ENCODE data around the gene AGMO. TPM values are rescaled to one million over a fixed set of nuclear protein-coding genes. Genes with fewer than 3 reads are reported as not detected.

AGMO gene
- total and polyA plus RNA-seq, 2 donors (not counting 1 experiment from before 2014, with no cell fraction given): 0.06 TPM; not detected in 1

DNA sequence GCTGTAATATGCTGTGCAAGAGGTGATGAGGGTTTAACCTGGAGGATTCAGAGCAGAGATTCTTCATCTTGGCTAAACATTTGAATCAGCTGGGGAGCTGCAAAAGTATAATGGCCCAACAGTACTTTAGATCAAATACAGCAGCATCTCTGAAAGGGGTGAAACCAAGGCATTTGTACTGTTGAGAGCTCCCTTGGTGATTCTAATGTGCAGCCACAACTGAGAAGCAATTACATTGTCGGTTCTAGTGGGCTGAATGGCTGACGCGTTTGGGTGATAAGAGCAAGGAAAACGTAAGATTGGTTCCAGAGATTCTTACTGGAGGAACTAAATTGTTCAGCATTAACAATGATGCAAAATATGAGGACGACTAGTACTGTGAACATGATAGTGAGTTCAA, 269.7 kb downstream of the AGMO start:
- H3K9ac ChIP-seq (ENCODE audit: insufficient read depth, low read length): no peak overlapping the region
- no peak overlapping the region for H3K4me3 ChIP-seq (replicated peaks in 1 of 4; ENCODE audit: control extremely low read depth in 1 of 4, insufficient read depth in 1 of 4, low read depth in 3 of 4, low read length in 4 of 4)
- no peaks in the 10 kb centered on the region for H3K9me3 ChIP-seq (ENCODE audit: control insufficient read depth, insufficient read depth, low read depth, low read length)
- H3K27me3 ChIP-seq (ENCODE audit: control insufficient read depth, insufficient read depth, low read length): no peaks in the 10 kb centered on the region
- no peaks in the 10 kb centered on the region for H3K4me1 ChIP-seq (ENCODE audit: control insufficient read depth, extremely low read depth, insufficient read depth, low read length)
- H3K4me2 ChIP-seq (ENCODE audit: extremely low read depth, insufficient read depth, low read length): no peak overlapping the region
- H3K79me2 ChIP-seq (ENCODE audit: control insufficient read depth, insufficient read depth, low read length): no peaks in the 10 kb centered on the region
- no peaks in the 10 kb centered on the region for H3K36me3 ChIP-seq (ENCODE audit: control insufficient read depth, insufficient read depth, low read length)
- no peak overlapping the region for H3K27ac ChIP-seq (ENCODE audit: insufficient read depth, low read length)
- no peak overlapping the region for H2AFZ ChIP-seq (ENCODE audit: low read length)
- DNase-seq (ENCODE audit: low read depth in 2 of 2): no peak
- TF ChIP-seq EZH2 (IDR thresholded peaks at IDR 0.05; ENCODE audit: low read length, missing control alignments): no peak
- TF ChIP-seq, protein P1, sequence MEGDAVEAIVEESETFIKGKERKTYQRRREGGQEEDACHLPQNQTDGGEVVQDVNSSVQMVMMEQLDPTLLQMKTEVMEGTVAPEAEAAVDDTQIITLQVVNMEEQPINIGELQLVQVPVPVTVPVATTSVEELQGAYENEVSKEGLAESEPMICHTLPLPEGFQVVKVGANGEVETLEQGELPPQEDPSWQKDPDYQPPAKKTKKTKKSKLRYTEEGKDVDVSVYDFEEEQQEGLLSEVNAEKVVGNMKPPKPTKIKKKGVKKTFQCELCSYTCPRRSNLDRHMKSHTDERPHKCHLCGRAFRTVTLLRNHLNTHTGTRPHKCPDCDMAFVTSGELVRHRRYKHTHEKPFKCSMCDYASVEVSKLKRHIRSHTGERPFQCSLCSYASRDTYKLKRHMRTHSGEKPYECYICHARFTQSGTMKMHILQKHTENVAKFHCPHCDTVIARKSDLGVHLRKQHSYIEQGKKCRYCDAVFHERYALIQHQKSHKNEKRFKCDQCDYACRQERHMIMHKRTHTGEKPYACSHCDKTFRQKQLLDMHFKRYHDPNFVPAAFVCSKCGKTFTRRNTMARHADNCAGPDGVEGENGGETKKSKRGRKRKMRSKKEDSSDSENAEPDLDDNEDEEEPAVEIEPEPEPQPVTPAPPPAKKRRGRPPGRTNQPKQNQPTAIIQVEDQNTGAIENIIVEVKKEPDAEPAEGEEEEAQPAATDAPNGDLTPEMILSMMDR (conservative IDR thresholded peaks at IDR 0.05 in 1 of 2, IDR thresholded peaks at IDR 0.05 in 1 of 2; ENCODE audit: low read depth in 1 of 2, low read length in 2 of 2): no peak
- H4K20me1 ChIP-seq (ENCODE audit: control insufficient read depth, extremely low read depth, insufficient read depth, low read length): no peaks in the 10 kb centered on the region

DNA sequence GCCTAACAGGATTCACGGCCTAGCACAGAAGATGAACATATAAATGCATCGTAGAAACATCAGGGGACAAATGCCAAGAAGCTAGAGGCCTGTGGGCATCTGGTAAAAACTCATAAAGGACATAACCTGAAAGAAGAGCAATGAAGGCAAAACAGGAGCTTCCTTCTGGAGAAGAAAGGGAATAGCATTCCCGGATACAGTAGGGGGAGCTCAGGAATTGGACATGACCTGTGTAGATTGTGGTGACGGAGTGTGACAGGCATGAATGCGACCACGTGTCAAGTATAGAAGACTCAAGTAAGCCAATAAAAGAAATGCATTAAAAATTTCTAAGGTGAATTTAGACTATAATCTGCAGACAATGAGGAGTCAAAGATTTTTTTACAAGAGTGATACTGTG, 270.1 kb downstream of the AGMO start:
- no peaks in the 10 kb centered on the region for H3K36me3 ChIP-seq (ENCODE audit: control insufficient read depth, insufficient read depth, low read length)
- no peak for DNase-seq (ENCODE audit: low read depth in 2 of 2)
- H3K79me2 ChIP-seq (ENCODE audit: control insufficient read depth, insufficient read depth, low read length): no peaks in the 10 kb centered on the region
- no peaks in the 10 kb centered on the region for H4K20me1 ChIP-seq (ENCODE audit: control insufficient read depth, extremely low read depth, insufficient read depth, low read length)
- H3K4me2 ChIP-seq (ENCODE audit: extremely low read depth, insufficient read depth, low read length): no peak overlapping the region
- no peak overlapping the region for H3K4me3 ChIP-seq (replicated peaks in 1 of 4; ENCODE audit: control extremely low read depth in 1 of 4, insufficient read depth in 1 of 4, low read depth in 3 of 4, low read length in 4 of 4)
- H3K9ac ChIP-seq (ENCODE audit: insufficient read depth, low read length): no peak overlapping the region
- no peaks in the 10 kb centered on the region for H3K4me1 ChIP-seq (ENCODE audit: control insufficient read depth, extremely low read depth, insufficient read depth, low read length)
- no peaks in the 10 kb centered on the region for H3K9me3 ChIP-seq (ENCODE audit: control insufficient read depth, insufficient read depth, low read depth, low read length)
- no peak overlapping the region for H3K27ac ChIP-seq (ENCODE audit: insufficient read depth, low read length)
- H2AFZ ChIP-seq (ENCODE audit: low read length): no peak overlapping the region
- no peak for TF ChIP-seq EZH2 (IDR thresholded peaks at IDR 0.05; ENCODE audit: low read length, missing control alignments)
- TF ChIP-seq, protein P1 (conservative IDR thresholded peaks at IDR 0.05 in 1 of 2, IDR thresholded peaks at IDR 0.05 in 1 of 2; ENCODE audit: low read depth in 1 of 2, low read length in 2 of 2): no peak
- H3K27me3 ChIP-seq (ENCODE audit: control insufficient read depth, insufficient read depth, low read length): no peaks in the 10 kb centered on the region

DNA sequence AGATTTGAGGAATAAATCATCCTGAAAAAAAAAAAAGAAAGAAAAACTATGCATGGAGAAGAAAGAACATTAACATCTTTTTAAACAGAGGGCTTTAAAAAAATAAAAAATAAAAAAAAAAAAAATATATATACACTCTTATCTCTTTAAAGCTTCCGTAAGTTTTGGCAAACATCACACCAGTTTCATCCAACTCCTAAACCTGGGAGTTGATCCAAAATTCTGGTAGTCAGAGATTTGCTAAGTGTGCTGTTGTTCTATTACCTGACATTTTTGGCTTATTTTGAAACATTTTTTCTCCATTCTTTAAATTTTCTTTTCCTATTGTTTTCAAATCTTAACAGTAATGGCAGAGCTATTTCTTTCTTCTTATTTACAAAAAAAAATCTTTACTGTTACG, 273.1 kb downstream of the AGMO start:
- no peaks in the 10 kb centered on the region for H3K79me2 ChIP-seq (ENCODE audit: control insufficient read depth, insufficient read depth, low read length)
- H3K27ac ChIP-seq (ENCODE audit: insufficient read depth, low read length): no peak overlapping the region
- no peak overlapping the region for H3K4me3 ChIP-seq (replicated peaks in 1 of 4; ENCODE audit: control extremely low read depth in 1 of 4, insufficient read depth in 1 of 4, low read depth in 3 of 4, low read length in 4 of 4)
- TF ChIP-seq, protein P1 (conservative IDR thresholded peaks at IDR 0.05 in 1 of 2, IDR thresholded peaks at IDR 0.05 in 1 of 2; ENCODE audit: low read depth in 1 of 2, low read length in 2 of 2): no peak
- TF ChIP-seq EZH2 (IDR thresholded peaks at IDR 0.05; ENCODE audit: low read length, missing control alignments): no peak
- no peaks in the 10 kb centered on the region for H3K9me3 ChIP-seq (ENCODE audit: control insufficient read depth, insufficient read depth, low read depth, low read length)
- H3K9ac ChIP-seq (ENCODE audit: insufficient read depth, low read length): no peak overlapping the region
- no peaks in the 10 kb centered on the region for H4K20me1 ChIP-seq (ENCODE audit: control insufficient read depth, extremely low read depth, insufficient read depth, low read length)
- no peaks in the 10 kb centered on the region for H3K36me3 ChIP-seq (ENCODE audit: control insufficient read depth, insufficient read depth, low read length)
- no peaks in the 10 kb centered on the region for H3K4me1 ChIP-seq (ENCODE audit: control insufficient read depth, extremely low read depth, insufficient read depth, low read length)
- peak; percentile 8 to 13 for DNase-seq (ENCODE audit: low read depth in 2 of 2)
- no peak overlapping the region for H3K4me2 ChIP-seq (ENCODE audit: extremely low read depth, insufficient read depth, low read length)
- H2AFZ ChIP-seq (ENCODE audit: low read length): no peak overlapping the region
- H3K27me3 ChIP-seq (ENCODE audit: control insufficient read depth, insufficient read depth, low read length): no peaks in the 10 kb centered on the region
